Kidney (tissue), 2 donors: ENCODE results near the gene HTATIP2. TPM values are rescaled to one million over a fixed set of nuclear protein-coding genes. Genes with fewer than 3 reads are reported as not detected.

ENCODE experiments used
- polyA plus RNA-seq: library from polyadenylated mRNA; stranded (reverse); fragments of 350-450 nt; fragmentation: Illumina TruSeq; extraction: RNeasy Lipid Tissue Mini Kit (QIAGEN cat#74804); gene quantifications from one replicate; pipeline ENCODE4 v1.2.3, GENCODE V29; 2014; ENCODE audit warnings: low read depth, low replicate concordance; ENCODE audit not compliant: insufficient read depth
- total RNA-seq: library from RNA; stranded (reverse); fragmentation: NEBNext Ultra II Directional; extraction: Animal tissue kit (Norgen Biotek cat#: 25700); gene quantifications from one replicate; pipeline ENCODE4 v1.2.1, GENCODE V29; 2021
- donor health status: DM: yes; HTN: yes; CAD: no.

HTATIP2 gene
- total and polyA plus RNA-seq, 2 donors from 2014 or later: 37.5 to 57.8 TPM

Other genes starting within 250 kb of the HTATIP2 start
- gene DBX1, start 203.2 kb upstream of the HTATIP2 start, total RNA-seq: not detected
- gene DBX1, start 203.2 kb upstream of the HTATIP2 start, polyA plus RNA-seq: not detected
- 16.0 TPM for gene PRMT3, start 24.0 kb downstream of the HTATIP2 start, total RNA-seq
- gene PRMT3, start 24.0 kb downstream of the HTATIP2 start, polyA plus RNA-seq: 6.8 TPM
- gene SLC6A5, start 235.9 kb downstream of the HTATIP2 start, total RNA-seq: not detected
- gene SLC6A5, start 235.9 kb downstream of the HTATIP2 start, polyA plus RNA-seq: not detected